Stimulated activated memory B cell treated with anti-CD40 and anti-IgM and Interleukin-4, amounts not matched to agents 10 μg/mL and 1 μg/mL and 100 μg/mL, for 72 hours (primary cell): Measurements from ENCODE around the gene OTOGL.
"Not testable (repeated sequence)": the region's sequence is repeated elsewhere in the genome, so short reads cannot be mapped to it uniquely, and the experiment has no call there.

Experiments used
- ATAC-seq: fragments of 150-1000 bp; cut with Tn5 transposase; 2 replicates; pipeline ENCODE4 v1.10.0; 2021
- H3K27ac Mint-ChIP-seq: one replicate; pipeline ENCODE4 v1.8.0; 2022; ENCODE audit warnings: mild to moderate bottlenecking, mixed read lengths
- H3K27me3 Mint-ChIP-seq: one replicate; pipeline ENCODE4 v1.8.0; 2022; ENCODE audit warnings: mixed read lengths
- H3K36me3 Mint-ChIP-seq: one replicate; pipeline ENCODE4 v1.8.0; 2022; ENCODE audit warnings: mixed read lengths
- H3K4me1 Mint-ChIP-seq: one replicate; pipeline ENCODE4 v1.8.0; 2022; ENCODE audit warnings: mixed read lengths
- H3K4me3 Mint-ChIP-seq: one replicate; pipeline ENCODE4 v1.8.0; 2022; ENCODE audit warnings: mild to moderate bottlenecking, moderate library complexity, mixed read lengths
- H3K9me3 Mint-ChIP-seq: one replicate; pipeline ENCODE4 v1.8.0; 2022; ENCODE audit warnings: mixed read lengths

The OTOGL gene

DNA sequence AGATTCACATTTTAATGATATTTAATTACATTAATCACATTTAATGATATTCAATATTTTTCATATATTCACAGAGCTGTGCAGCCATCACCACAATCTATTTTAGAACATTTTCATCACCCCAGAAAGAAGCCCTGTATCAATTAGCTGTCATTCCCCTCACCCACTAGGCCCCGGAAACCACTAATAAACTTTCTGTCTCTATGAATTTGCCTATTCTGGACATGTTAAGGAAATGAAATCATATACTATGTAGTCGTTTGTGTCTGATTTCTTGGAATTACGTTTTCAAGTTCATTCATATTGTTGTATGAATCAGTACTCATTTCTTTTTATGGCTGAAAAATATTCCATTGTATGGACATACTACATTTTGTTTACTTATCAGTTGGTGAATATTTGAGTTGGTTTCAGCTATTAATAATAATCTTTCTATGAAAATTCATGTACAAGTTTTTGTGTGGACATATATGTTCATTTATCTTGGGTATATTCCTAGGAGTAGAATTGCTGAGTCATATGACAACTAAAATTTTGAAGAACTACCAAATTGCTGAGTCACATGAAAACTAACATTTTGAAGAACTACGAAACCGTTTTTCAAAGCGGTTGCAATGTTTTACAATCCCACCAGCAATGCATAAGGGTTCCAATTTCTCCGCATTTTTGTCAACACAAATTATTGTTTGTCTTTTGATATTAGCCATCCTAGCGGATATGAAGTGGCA lies 11.7 kb upstream of the OTOGL start:
- Mint-ChIP-seq H3K27me3 (peaks cover 24% of the 10 kb centered on the region), H3K27ac (no peak overlapping the region), H3K4me1 (peaks cover 26% of the 10 kb centered on the region), H3K36me3 (peaks cover 14% of the 10 kb centered on the region), H3K9me3 (peaks cover 6% of the 10 kb centered on the region), H3K4me3 (no peak overlapping the region)
- ATAC-seq = no peak

DNA sequence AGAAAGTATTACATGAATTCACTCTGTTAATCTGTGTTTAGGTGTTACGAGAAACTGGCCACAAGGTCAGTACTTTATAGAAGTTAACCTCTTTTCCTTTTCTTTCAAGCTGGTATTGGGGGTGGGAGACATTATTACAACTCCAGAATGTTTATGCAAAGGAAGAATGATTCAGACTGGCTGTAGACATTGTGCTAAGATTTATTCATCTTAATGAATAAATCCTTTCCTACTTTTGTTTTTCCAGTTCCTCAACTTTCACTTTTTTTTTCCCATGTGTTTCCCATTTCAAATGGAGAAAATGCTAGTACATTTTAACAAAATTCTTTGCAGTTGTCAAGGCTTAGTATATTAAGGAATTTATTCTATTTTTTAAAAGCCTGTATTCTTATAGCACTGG lies 1.3 kb downstream of the OTOGL start:
- Mint-ChIP-seq H3K4me1 (no peaks in the 10 kb centered on the region), H3K36me3 (no peaks in the 10 kb centered on the region), H3K9me3 (no peaks in the 10 kb centered on the region), H3K27ac (no peak overlapping the region), H3K4me3 (no peak overlapping the region), H3K27me3 (peaks cover 10% of the 10 kb centered on the region)
- ATAC-seq = no peak

DNA sequence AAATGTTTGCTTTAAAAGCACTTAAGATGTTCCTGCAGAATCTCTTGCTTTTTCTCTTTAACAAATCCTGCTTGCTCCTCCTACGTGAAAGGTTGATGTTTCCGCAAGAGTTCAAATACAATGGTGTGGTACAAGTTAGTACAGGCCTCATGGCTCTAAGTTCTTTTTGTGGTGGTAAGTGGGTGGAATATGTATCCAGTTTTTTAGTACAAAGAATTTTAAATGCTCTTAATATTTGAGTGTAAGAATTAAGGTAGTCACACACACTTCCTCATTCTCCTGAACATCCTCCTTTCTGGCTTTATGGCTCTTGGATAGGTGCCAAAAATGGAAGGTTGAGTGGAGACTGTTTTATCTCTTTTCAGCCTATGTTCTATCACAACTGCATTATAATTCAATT lies 1.8 kb downstream of the OTOGL start:
- no peaks in the 10 kb centered on the region for H3K36me3 Mint-ChIP-seq
- H3K9me3 Mint-ChIP-seq = no peaks in the 10 kb centered on the region
- no peak overlapping the region for H3K4me3 Mint-ChIP-seq
- no peak for ATAC-seq
- peaks cover 10% of the 10 kb centered on the region for H3K27me3 Mint-ChIP-seq
- no peaks in the 10 kb centered on the region for H3K4me1 Mint-ChIP-seq
- no peak overlapping the region for H3K27ac Mint-ChIP-seq

DNA sequence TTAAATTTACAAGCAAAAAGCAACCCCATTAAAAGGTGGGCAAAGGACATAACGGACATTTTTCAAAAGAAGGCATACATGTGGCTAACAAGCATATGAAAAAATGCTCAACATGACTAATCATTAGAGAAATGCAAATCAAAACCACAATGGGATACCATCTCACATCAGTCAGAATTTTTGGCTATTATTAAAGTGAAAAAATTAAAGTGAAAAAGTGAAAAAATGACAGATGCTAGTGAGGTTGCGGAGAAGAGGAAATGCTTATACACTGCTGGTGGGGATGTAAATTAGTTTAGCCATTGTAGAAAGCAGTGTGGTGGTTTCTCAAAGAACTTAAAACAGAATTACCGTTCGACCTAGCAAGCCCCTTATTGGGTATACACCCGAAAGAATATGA lies 7.9 kb downstream of the OTOGL start:
- Mint-ChIP-seq H3K4me3 (no peak overlapping the region), H3K9me3 (no peaks in the 10 kb centered on the region), H3K27ac (no peak overlapping the region), H3K4me1 (peaks cover 5% of the 10 kb centered on the region), H3K27me3 (peaks cover 10% of the 10 kb centered on the region), H3K36me3 (no peaks in the 10 kb centered on the region)
- no peak for ATAC-seq

DNA sequence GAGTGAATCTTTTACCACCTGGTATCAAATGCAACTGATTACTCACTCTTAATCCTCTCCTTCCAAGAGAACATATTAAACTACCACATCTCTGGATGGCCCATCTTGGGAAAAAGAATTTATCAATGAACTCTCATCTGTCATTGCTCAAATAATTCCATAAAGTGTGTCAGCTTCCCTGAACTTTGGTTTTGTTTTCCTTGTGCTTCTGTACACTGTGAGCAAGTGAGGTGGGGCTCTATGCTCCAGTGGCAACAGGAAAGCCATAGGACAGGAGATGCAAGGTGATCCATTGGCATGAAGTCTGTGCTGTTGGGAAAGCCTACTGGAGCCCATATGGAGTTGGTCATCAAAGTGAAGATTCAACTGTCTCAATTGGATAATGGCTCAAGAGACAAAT lies 17.4 kb downstream of the OTOGL start:
- Mint-ChIP-seq H3K4me3 (no peak overlapping the region), H3K27me3 (peaks cover 26% of the 10 kb centered on the region), H3K27ac (no peak overlapping the region), H3K9me3 (peaks cover 16% of the 10 kb centered on the region), H3K4me1 (no peaks in the 10 kb centered on the region), H3K36me3 (no peaks in the 10 kb centered on the region)
- ATAC-seq = no peak

DNA sequence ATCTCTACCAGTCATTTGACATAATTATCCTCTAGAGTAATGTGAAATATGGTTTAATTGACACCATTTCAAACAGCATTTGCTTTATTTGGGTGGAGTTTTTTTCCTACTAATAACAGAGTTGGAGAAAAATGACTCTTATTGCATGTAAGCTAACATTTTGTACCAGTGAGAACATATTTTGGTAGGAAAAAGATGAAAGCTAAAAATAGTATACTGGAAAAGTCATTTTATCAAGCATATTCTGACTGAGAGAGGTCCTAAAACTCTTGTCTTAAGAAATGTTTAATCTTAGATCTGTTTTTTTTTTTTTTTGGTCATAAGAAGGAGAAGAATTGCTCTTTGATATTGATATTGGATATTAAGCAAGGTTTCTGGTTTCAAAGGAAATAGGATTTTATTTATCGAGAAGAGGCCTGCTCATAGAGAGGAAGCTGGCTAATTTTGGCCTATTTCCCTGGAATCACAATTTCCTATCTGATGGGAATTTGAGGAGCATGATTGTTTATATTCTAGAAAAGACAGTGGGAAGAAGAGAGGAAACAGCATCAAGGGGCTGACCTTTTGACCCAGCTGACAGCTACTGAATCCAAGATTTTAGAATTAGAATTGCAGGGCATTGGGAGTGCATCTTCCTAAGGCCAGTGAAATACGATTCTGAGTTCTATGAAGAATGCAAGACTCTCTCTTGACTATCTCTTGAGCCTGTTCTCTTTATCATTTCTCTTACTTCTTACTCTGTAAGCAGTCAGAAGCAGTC lies 19.4 kb downstream of the OTOGL start:
- Mint-ChIP-seq H3K9me3 (peaks cover 8% of the 10 kb centered on the region), H3K4me1 (no peaks in the 10 kb centered on the region), H3K27ac (no peak overlapping the region), H3K4me3 (no peak overlapping the region), H3K36me3 (no peaks in the 10 kb centered on the region), H3K27me3 (peaks cover 14% of the 10 kb centered on the region)
- no peak for ATAC-seq

DNA sequence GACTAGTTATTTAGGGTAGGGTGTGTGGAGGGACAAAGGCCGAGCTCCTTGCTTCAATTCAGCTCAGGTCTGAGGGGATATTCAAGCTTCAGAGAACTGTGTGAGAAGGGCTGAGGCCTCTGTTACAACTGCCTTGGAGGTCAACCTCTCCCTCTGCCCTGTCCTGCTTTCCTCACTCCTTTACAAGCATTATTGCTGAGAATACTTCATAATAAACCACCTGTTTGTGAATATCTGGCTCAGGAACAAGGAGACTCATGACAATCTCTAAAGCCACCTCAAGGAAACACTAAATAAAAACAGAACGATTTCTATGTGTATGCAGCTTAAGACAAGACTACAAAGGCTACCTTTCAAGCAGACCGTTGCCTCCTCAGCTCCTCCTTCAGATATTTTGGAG lies 21.7 kb downstream of the OTOGL start:
- Mint-ChIP-seq H3K36me3 (no peaks in the 10 kb centered on the region), H3K27me3 (no peaks in the 10 kb centered on the region), H3K9me3 (no peaks in the 10 kb centered on the region), H3K4me1 (no peaks in the 10 kb centered on the region), H3K4me3 (no peak overlapping the region), H3K27ac (no peak overlapping the region)
- no peak for ATAC-seq

DNA sequence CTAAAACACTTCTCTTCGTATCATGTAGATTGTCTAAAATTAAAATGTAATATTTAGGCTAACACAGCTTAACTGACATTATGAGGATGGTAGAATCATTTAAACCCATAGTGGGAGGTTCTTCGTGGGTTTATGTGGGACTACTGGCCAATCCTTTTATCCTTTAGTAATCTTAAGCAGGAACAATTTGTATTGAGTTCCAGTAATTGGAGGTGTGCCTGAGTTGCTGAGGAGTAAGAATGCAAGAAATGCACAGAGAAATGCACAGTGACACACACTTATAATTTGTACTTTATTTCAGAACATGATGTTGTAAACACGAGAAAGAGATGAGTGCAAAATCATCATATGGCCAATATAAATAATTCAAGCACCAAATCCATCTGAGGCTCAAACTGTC lies 22.3 kb downstream of the OTOGL start:
- no peak for ATAC-seq
- Mint-ChIP-seq H3K27me3 (no peaks in the 10 kb centered on the region), H3K4me1 (no peaks in the 10 kb centered on the region), H3K27ac (no peak overlapping the region), H3K9me3 (no peaks in the 10 kb centered on the region), H3K36me3 (no peaks in the 10 kb centered on the region), H3K4me3 (no peak overlapping the region)

DNA sequence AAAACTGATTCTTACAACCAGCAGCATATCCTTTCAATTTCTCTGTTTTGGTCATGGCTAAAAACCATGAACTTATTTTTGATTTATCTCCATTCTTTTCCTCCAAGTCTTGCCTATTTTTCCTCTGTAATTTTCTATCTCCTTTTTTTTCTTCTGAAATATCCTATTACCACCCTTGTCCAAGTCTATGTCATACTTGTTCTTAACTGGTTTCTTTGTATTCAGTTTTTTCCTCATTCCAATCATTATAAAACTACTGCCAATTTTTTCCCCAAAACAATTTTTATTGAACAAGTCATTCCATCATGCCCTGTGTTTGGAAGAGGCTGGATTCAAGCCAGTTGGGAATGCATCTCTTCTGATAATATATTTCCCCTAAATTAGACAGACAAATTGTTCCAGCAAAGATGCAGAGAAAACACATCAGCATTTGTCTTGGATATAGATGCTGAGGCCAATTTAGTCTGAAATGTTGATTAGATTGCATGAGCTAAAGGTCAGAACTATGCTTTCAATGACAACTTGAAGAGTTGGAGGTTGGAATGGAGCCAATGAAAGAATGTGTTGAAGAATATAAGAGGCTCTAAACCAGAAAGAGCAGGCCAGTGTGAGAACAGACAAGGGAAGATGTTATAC lies 30.7 kb downstream of the OTOGL start:
- Mint-ChIP-seq H3K4me3 (no peak overlapping the region), H3K36me3 (no peaks in the 10 kb centered on the region), H3K4me1 (no peaks in the 10 kb centered on the region), H3K27me3 (peaks cover 37% of the 10 kb centered on the region), H3K27ac (no peak overlapping the region), H3K9me3 (peaks cover 4% of the 10 kb centered on the region)
- ATAC-seq = no peak

DNA sequence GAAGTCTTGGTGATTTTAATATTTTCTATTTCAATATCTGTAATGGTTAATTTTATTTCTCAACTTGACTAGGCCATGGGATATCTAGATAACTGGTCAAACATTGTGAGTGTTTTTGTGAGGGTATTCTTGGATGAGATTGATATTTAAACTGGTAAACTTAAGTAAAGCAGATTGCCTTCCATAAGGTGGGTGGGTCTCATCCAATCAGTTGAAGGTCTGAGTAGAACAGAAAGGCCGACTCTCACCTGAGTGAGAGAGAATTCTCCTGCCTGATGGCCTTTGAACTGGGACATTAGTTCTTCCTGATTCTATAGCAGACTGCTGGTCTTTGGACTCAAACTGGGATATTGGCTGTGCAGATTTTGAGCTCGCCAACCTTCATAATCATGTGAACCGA lies 36.3 kb downstream of the OTOGL start:
- Mint-ChIP-seq H3K36me3 (no peaks in the 10 kb centered on the region), H3K4me1 (no peaks in the 10 kb centered on the region), H3K27ac (no peak overlapping the region), H3K27me3 (peaks cover 20% of the 10 kb centered on the region), H3K9me3 (no peaks in the 10 kb centered on the region), H3K4me3 (no peak overlapping the region)
- ATAC-seq = no peak

DNA sequence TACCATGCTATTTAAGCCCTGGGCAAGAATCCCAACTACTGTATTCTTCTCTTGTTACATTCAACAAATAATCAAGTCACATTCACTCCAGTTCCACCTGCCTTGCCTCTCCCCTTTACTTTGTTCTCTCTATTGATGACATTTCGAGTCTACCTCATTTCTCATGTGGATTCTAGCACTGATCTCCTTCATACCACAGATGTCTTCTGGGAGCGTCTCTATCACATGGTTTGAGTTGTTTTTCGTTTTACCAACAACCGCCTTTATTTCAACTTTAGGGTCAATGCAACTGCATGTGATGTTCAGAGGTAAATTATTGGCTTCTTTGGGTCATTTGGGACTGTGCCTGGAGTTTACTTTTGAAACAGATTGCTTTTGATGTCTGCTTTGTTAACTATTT lies 40.7 kb downstream of the OTOGL start:
- Mint-ChIP-seq H3K4me1 (no peaks in the 10 kb centered on the region), H3K36me3 (no peaks in the 10 kb centered on the region), H3K27ac (no peak overlapping the region), H3K9me3 (no peaks in the 10 kb centered on the region), H3K4me3 (no peak overlapping the region), H3K27me3 (peaks cover 10% of the 10 kb centered on the region)
- no peak for ATAC-seq

DNA sequence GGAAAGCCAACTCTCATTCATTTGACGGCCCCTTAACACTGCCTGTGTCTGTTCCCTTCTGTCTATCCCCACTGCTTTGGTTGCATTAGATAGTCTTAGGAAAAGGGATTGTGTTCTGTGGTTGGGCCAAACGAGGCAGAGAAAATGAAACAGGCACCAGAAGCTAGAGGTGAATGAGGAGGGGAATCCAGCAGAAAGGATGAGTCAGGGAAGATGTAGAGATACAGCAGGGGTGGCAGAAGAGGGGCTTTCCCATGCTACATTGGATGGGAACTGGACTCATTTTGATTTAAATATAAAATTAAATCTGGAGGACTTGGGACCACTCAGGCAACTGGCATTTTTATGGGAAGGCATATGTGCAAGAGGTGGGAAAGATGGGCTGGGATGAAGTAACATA lies 43.3 kb downstream of the OTOGL start:
- Mint-ChIP-seq H3K27ac (no peak overlapping the region), H3K9me3 (no peaks in the 10 kb centered on the region), H3K36me3 (no peaks in the 10 kb centered on the region), H3K27me3 (no peaks in the 10 kb centered on the region), H3K4me1 (no peaks in the 10 kb centered on the region), H3K4me3 (no peak overlapping the region)
- ATAC-seq = peak; percentile 12

DNA sequence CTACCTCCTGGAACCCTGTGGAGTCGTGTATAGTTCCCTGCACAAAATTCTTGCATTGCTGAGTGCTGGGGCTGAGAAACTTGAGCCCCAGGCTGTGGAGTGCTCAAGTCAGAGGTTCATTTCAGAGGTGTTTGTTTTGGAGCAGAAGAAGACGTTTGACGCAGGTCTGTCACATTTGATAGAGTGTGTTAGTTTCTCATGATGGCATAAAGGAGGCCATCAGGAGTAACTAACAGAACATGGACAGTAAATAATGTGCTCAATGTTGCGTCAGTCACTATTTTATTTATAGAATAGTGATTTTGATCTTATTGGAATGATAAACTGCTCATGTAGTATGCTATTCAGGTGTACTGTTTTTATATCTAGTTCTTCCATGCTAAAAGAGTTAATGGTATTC lies 44.2 kb downstream of the OTOGL start:
- peaks cover 2% of the 10 kb centered on the region for H3K9me3 Mint-ChIP-seq
- no peaks in the 10 kb centered on the region for H3K4me1 Mint-ChIP-seq
- no peak for ATAC-seq
- no peak overlapping the region for H3K27ac Mint-ChIP-seq
- H3K4me3 Mint-ChIP-seq = no peak overlapping the region
- H3K27me3 Mint-ChIP-seq = no peaks in the 10 kb centered on the region
- H3K36me3 Mint-ChIP-seq = no peaks in the 10 kb centered on the region

DNA sequence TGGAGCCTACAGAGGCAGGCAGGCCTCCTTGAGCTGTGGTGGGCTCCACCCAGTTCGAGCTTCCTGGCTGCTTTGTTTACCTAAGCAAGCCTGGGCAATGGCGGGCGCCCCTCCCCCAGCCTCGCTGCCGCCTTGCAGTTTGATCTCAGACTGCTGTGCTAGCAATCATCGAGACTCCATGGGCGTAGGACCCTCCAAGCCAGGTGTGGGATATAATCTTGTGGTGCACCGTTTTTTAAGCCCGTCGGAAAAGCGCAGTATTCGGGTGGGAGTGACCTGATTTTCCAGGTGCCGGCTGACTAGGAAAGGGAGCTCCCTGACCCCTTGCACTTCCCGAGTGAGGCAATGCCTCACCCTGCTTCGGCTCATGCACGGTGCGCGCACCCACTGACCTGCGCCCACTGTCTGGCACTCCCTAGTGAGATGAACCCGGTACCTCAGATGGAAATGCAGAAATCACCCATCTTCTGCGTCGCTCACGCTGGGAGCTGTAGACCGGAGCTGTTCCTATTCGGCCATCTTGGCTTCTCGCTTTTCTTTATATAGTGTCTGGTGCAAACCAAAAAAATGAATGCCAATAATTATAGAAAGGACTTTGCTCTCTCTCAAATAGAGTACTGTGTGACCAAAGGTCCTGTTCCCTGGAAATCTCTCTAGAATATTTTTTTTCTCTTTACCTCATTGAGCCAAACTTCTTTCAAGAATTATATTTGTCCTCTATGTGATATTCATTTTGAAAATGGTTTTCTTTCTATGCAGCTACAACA lies 50.4 kb downstream of the OTOGL start:
- H3K27ac Mint-ChIP-seq, H3K4me3 Mint-ChIP-seq, ATAC-seq, H3K4me1 Mint-ChIP-seq, H3K9me3 Mint-ChIP-seq, H3K27me3 Mint-ChIP-seq, H3K36me3 Mint-ChIP-seq: not testable (repeated sequence)

DNA sequence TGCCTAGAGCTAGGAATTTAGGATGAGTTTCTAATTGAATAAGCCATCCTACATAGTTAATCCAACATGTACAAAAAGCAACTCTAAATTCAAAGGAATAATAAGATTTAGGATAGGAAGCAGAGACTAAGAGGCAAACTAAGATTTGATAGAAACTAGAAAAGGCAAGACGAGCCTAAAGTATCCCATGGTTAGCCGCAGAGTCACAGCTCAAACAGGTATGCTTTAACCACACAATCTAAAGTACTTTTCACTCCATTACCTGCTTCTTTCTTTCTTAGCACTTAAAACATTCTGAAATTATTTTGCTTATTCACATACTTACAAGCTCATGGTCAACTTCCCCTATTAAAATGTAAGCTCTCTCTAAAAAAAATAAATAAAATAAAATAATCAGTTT lies 51.8 kb downstream of the OTOGL start:
- H3K4me1 Mint-ChIP-seq = no peaks in the 10 kb centered on the region

More for the DNA sequence above, 51.8 kb downstream of the OTOGL start:
- Mint-ChIP-seq H3K4me3 (no peak overlapping the region), H3K27me3 (no peaks in the 10 kb centered on the region), H3K27ac (no peak overlapping the region), H3K36me3 (no peaks in the 10 kb centered on the region), H3K9me3 (peaks cover 4% of the 10 kb centered on the region)
- ATAC-seq = no peak
